ENCODE results near the gene GNGT2.
A peak's percentile ranks its signal among the peaks of the same experiment; 100 is the strongest.

The GNGT2 gene

GRCh38 chr17:49210158-49211029 is at the start of gene GNGT2, which contains the start of gene ABI3:
GNGT2 (minus strand) TSS chr17:49210574; CDS start chr17:49207422, 3,152 bp downstream.
ABI3 (plus strand) TSS chr17:49210707; CDS start chr17:49210725, 18 bp downstream.
- Mint-ChIP-seq H3K27ac (peak within 1 kb of the TSS; percentile 86), H3K27me3 (no peaks in the 10 kb centered on the region), H3K4me1 (peaks cover 67% of the 10 kb centered on the region), H3K36me3 (peaks cover 26% of the 10 kb centered on the region), H3K4me3 (peak within 1 kb of the TSS; percentile 93), H3K9me3 (no peaks in the 10 kb centered on the region)
- DNase-seq, result peak; percentile 80
- CTCF ChIA-PET, result interaction anchor here (1.0 to 2.9 kb wide), 4 partner anchors 14 to 19 kb away, joined by 4 to 13 read pairs (median 4); no protein-coding TSS in a partner anchor

DNA sequence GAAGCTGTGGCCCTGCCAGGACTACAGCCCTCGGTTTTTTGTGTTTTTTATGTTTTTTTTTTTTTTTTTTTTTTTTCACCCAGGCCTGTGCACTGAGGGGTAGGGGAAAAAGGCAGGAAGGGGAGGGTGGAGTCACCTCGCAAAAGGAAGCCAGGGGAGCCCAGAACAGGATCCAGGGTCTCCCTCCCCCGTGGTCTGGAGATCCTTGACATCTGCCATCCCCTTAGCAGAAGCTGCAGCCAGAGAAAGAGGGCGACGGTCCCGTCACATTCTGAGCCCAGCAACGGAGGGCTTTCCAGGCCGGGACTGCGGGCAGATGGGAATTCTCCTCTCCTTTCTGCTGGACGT is 49.3 kb upstream of the GNGT2 start:
- H3K36me3 Mint-ChIP-seq, result no peaks in the 10 kb centered on the region
- peak overlapping the region; percentile 71 for H3K4me3 Mint-ChIP-seq
- no peak for DNase-seq
- H3K27me3 Mint-ChIP-seq, result peaks cover 53% of the 10 kb centered on the region
- no peak overlapping the region for H3K27ac Mint-ChIP-seq
- CTCF ChIA-PET, result interaction anchor here (1.5 kb wide), 1 partner anchor 78 kb away, joined by 3 read pairs; no protein-coding TSS in a partner anchor
- peaks cover 16% of the 10 kb centered on the region for H3K4me1 Mint-ChIP-seq
- no peaks in the 10 kb centered on the region for H3K9me3 Mint-ChIP-seq

GRCh38 chr17:49258394-49258793 is 48.0 kb upstream of the GNGT2 start:
- Mint-ChIP-seq H3K4me3 (no peak overlapping the region), H3K9me3 (no peaks in the 10 kb centered on the region), H3K27me3 (peaks cover 53% of the 10 kb centered on the region), H3K36me3 (no peaks in the 10 kb centered on the region), H3K4me1 (peaks cover 16% of the 10 kb centered on the region), H3K27ac (no peak overlapping the region)
- DNase-seq, result no peak
- CTCF ChIA-PET, result interaction anchor here (0.5 kb wide), 1 partner anchor 135 kb away, joined by 4 read pairs; no protein-coding TSS in a partner anchor

GRCh38 chr17:49255125-49255524 is 44.8 kb upstream of the GNGT2 start:
- CTCF ChIA-PET, result no interaction called here

GRCh38 chr17:49254066-49254465 is 43.7 kb upstream of the GNGT2 start:
- Mint-ChIP-seq H3K9me3 (no peaks in the 10 kb centered on the region), H3K4me3 (no peak overlapping the region), H3K36me3 (no peaks in the 10 kb centered on the region), H3K27me3 (peaks cover 35% of the 10 kb centered on the region), H3K4me1 (no peaks in the 10 kb centered on the region), H3K27ac (no peak overlapping the region)
- no peak for DNase-seq
- CTCF ChIA-PET, result no interaction called here

More at GRCh38 chr17:49255125-49255524, 44.8 kb upstream of the GNGT2 start:
- Mint-ChIP-seq H3K4me1 (peaks cover 7% of the 10 kb centered on the region), H3K27ac (no peak overlapping the region), H3K9me3 (no peaks in the 10 kb centered on the region), H3K36me3 (no peaks in the 10 kb centered on the region), H3K4me3 (no peak overlapping the region), H3K27me3 (peaks cover 34% of the 10 kb centered on the region)
- no peak for DNase-seq

GRCh38 chr17:49252148-49252695 is 41.8 kb upstream of the GNGT2 start:
- Mint-ChIP-seq H3K36me3 (no peaks in the 10 kb centered on the region), H3K27ac (no peak overlapping the region), H3K4me1 (no peaks in the 10 kb centered on the region), H3K4me3 (no peak overlapping the region), H3K27me3 (peaks cover 39% of the 10 kb centered on the region), H3K9me3 (no peaks in the 10 kb centered on the region)
- CTCF ChIA-PET, result no interaction called here
- DNase-seq, result no peak

DNA sequence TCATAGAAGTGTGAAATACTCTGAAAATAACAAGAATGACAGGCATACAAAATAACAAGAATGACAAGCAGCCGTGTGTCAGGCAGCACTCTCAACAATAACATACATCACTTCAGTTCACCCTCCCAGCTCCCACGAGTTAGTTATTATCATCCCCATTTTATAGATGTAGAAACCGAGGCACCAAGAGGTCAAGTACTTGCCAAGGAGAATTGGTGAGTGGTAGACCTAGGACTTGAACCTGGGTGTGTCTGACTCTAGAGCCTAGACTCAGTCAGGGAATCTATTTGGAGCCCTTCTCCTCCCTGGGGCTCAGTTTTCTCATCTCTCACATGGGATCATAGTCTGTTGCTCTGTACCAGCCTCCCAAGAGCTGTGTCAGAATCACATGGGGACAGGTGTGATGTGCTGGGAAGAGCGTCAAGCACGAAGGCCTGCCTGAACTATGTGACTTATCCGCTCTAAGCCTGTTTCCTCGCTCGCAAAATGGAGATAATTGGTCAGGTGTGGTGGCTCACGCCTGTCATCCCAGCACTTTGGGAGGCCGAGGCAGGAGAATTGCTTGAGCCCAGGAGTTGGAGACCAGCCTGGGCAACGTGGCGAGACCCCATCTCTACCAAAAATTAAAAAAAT is 39.6 kb upstream of the GNGT2 start:
- H3K27me3 Mint-ChIP-seq, result peaks cover 40% of the 10 kb centered on the region
- no peaks in the 10 kb centered on the region for H3K9me3 Mint-ChIP-seq
- no peaks in the 10 kb centered on the region for H3K36me3 Mint-ChIP-seq
- CTCF ChIA-PET, result interaction anchor here (0.5 kb wide), 1 partner anchor 17 kb away, joined by 3 read pairs; no protein-coding TSS in a partner anchor
- H3K27ac Mint-ChIP-seq, result peak overlapping the region; percentile 5
- no peak overlapping the region for H3K4me3 Mint-ChIP-seq
- DNase-seq, result no peak
- H3K4me1 Mint-ChIP-seq, result no peaks in the 10 kb centered on the region

DNA sequence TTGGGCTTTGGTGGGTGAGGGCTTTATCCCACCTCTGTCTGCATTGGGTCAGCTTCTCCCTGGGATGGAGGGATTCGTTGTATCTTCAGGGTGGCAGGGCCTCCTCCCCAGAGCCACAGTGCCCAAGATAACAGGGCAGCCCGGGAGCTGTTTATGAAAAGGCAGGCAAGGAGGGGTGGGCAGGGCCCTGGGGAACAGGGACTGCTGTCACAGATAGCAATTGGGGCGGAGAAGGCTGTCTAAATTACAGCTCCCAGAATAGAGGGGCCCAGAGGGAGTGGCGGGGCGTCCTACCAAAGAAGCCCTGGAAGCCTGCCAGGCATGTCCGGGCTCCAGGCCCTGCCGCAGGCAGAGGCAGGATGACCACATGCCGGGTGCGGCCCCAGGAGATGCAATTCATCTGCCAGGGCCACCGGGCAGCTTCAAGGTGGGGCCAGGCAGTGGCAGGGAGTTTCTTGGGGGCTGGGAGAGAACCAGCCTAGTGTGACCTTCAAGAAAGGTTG is 39.0 kb upstream of the GNGT2 start:
- CTCF ChIA-PET, result interaction anchor here (0.5 to 1.3 kb wide), 2 partner anchors 16 to 22 kb away, joined by 3 to 4 read pairs; no protein-coding TSS in a partner anchor
- H3K27me3 Mint-ChIP-seq, result peaks cover 46% of the 10 kb centered on the region
- DNase-seq, result no peak

DNA sequence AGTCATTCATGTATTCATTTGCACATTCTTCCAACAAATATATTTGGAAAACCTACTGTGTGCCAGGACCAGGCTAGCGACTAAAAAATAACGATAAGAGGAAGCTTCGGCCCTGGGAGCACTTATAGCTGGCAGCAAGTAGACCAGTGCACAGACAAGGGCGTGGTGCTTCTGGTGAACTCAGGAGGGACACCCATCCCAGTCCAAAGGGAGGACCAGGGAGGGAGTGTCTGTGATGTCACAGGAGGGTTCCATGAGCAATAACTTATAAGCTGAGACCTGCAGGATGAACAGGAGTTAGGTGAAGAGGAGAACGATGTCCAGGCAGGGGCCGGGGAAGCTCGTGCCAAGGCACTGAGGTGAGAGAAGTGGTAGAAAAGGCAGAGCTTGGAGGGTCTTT is 37.6 kb upstream of the GNGT2 start:
- no peak overlapping the region for H3K4me3 Mint-ChIP-seq
- CTCF ChIA-PET, result interaction anchor here (0.8 to 1.3 kb wide), 2 partner anchors 21 to 26 kb away, joined by 3 to 4 read pairs; no protein-coding TSS in a partner anchor

More for the DNA sequence above, 39.0 kb upstream of the GNGT2 start:
- Mint-ChIP-seq H3K27ac (no peak overlapping the region), H3K4me3 (no peak overlapping the region), H3K36me3 (no peaks in the 10 kb centered on the region), H3K4me1 (no peaks in the 10 kb centered on the region), H3K9me3 (no peaks in the 10 kb centered on the region)

GRCh38 chr17:49244839-49245238 is 34.5 kb upstream of the GNGT2 start:
- no peaks in the 10 kb centered on the region for H3K9me3 Mint-ChIP-seq
- H3K27me3 Mint-ChIP-seq, result peaks cover 32% of the 10 kb centered on the region
- no peak for DNase-seq
- no peak overlapping the region for H3K27ac Mint-ChIP-seq
- no peak overlapping the region for H3K4me3 Mint-ChIP-seq
- CTCF ChIA-PET, result no interaction called here
- H3K4me1 Mint-ChIP-seq, result no peaks in the 10 kb centered on the region
- H3K36me3 Mint-ChIP-seq, result no peaks in the 10 kb centered on the region

More for the DNA sequence above, 37.6 kb upstream of the GNGT2 start:
- Mint-ChIP-seq H3K9me3 (no peaks in the 10 kb centered on the region), H3K27ac (peak overlapping the region; percentile 61), H3K4me1 (no peaks in the 10 kb centered on the region), H3K36me3 (no peaks in the 10 kb centered on the region), H3K27me3 (peaks cover 41% of the 10 kb centered on the region)
- DNase-seq, result no peak

DNA sequence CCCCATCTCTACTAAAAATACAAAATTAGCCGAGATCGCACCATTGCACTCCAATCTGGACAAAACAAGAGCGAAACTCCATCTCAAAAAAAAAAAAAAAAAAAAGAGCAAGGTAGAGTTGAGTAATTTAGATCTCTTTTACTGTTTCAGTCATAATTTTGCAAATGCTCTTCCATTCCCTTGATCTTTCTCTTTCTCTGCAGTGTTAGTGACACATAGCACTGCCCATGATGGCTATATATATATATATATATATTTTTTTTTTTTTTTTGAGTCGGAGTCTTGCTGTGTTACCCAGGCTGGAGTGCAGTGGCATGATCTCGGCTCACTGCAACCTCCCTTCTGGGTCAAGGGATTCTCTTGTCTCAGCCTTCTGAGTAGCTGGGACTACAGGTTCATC is 32.4 kb upstream of the GNGT2 start:
- Mint-ChIP-seq H3K9me3 (no peaks in the 10 kb centered on the region), H3K27ac (no peak overlapping the region), H3K4me3 (no peak overlapping the region), H3K27me3 (peaks cover 39% of the 10 kb centered on the region), H3K36me3 (no peaks in the 10 kb centered on the region), H3K4me1 (no peaks in the 10 kb centered on the region)
- CTCF ChIA-PET, result no interaction called here
- no peak for DNase-seq

- Mint-ChIP-seq H3K9me3 (no peaks in the 10 kb centered on the region), H3K27ac (no peak overlapping the region), H3K4me3 (no peak overlapping the region), H3K27me3 (peaks cover 39% of the 10 kb centered on the region), H3K36me3 (no peaks in the 10 kb centered on the region), H3K4me1 (no peaks in the 10 kb centered on the region)
- CTCF ChIA-PET, result no interaction called here
- DNase-seq, result no peak
Measured at GRCh38 chr17:49241692-49242397, 31.5 kb upstream of the GNGT2 start.

- H3K9me3 Mint-ChIP-seq, result no peaks in the 10 kb centered on the region
- no peak overlapping the region for H3K27ac Mint-ChIP-seq
- CTCF ChIA-PET, result no interaction called here
- no peak for DNase-seq
- H3K4me3 Mint-ChIP-seq, result no peak overlapping the region
- no peaks in the 10 kb centered on the region for H3K4me1 Mint-ChIP-seq
- H3K36me3 Mint-ChIP-seq, result no peaks in the 10 kb centered on the region
- peaks cover 44% of the 10 kb centered on the region for H3K27me3 Mint-ChIP-seq
Measured at GRCh38 chr17:49241040-49241439, 30.7 kb upstream of the GNGT2 start.

DNA sequence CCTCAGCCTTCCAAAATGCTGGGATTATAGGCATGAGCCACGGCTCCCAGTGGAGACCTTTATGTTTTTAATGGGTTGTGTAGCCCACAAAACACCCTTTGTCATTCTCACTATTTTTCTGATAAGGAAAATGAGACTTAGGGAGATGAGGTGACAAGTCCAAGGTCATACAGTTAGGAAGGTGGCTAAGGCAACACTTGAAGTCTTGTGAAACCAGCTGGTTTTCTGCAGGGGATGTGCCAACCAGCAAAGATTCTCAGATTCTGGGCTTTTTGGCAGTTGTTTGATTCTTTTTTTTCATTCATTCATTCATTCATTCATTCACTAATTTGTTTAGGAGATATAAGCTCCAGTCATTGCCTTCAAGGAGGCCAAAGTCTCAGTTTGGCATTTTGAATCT is 30.2 kb upstream of the GNGT2 start:
- Mint-ChIP-seq H3K4me1 (no peaks in the 10 kb centered on the region), H3K9me3 (no peaks in the 10 kb centered on the region), H3K27me3 (peaks cover 48% of the 10 kb centered on the region), H3K4me3 (no peak overlapping the region), H3K27ac (no peak overlapping the region), H3K36me3 (no peaks in the 10 kb centered on the region)
- CTCF ChIA-PET, result no interaction called here
- DNase-seq, result no peak
